Mucosa of descending colon (tissue), 3 donors: ENCODE measurements around the gene HTR3D. TPM values are rescaled to one million over a fixed set of nuclear protein-coding genes. Genes with fewer than 3 reads are reported as not detected.

ENCODE experiments used
- ATAC-seq: fragments of 200-7000 bp; cut with Tn5 transposase; one replicate; pipeline ENCODE4 v1.9.1; 2020; ENCODE audit warnings: mild to moderate bottlenecking, moderate library complexity
- DNase-seq, 3 donors: peaks; one replicate each; pipeline ENCODE4 v3.0.0-alpha.2; 2020
- H3K36me3 ChIP-seq: fragments of 200-600 bp; one replicate; pipeline ENCODE4 v1.8.0; 2021; ENCODE audit warnings: low read depth, mild to moderate bottlenecking
- H3K4me1 ChIP-seq: fragments of 200-600 bp; one replicate; pipeline ENCODE4 v1.8.0; 2021; ENCODE audit warnings: low read depth, mild to moderate bottlenecking
- H3K4me3 ChIP-seq: fragments of 200-600 bp; one replicate; pipeline ENCODE4 v1.8.0; 2021; ENCODE audit warnings: mild to moderate bottlenecking
- H3K9me3 ChIP-seq: fragments of 200-600 bp; one replicate; pipeline ENCODE4 v1.8.0; 2021; ENCODE audit warnings: mild to moderate bottlenecking
- intact Hi-C, 2 donors: fragments of 100-400 bp; cut with DNase I in 1 of 2; cut with micrococcal nuclease in 1 of 2; formaldehyde crosslinking; loops; one replicate each; pipeline versions ENCODE4 v1.11.0 to v1.11.1; 2022; cut with DNase I, micrococcal nuclease
- total RNA-seq, 3 donors: library from RNA; stranded (reverse); fragmentation: NEBNext Ultra II Directional in 2 of 3; extraction: Animal tissue kit (Norgen Biotek cat#: 25700) in 2 of 3; gene quantifications; one replicate each; pipeline versions ENCODE4 v1.2.1 to v1.2.4, GENCODE V29; 2021 to 2023
- TF ChIP-seq, protein P1 (sequence below): fragments of 200-600 bp; IDR thresholded peaks from one replicate; pipeline ENCODE4 v1.8.0; 2022; ENCODE audit warnings: antibody characterized with exemption, mild to moderate bottlenecking
- donor health status: DM: no; HTN: no; CAD: no; lungs with moderate emphysema.
- donor health status: DM: no; HTN: no; CAD: no.
- donor health status: DM: no; HTN: yes; CAD: no.

Gene HTR3D
- total RNA-seq, 3 donors from 2014 or later, result not detected

DNA sequence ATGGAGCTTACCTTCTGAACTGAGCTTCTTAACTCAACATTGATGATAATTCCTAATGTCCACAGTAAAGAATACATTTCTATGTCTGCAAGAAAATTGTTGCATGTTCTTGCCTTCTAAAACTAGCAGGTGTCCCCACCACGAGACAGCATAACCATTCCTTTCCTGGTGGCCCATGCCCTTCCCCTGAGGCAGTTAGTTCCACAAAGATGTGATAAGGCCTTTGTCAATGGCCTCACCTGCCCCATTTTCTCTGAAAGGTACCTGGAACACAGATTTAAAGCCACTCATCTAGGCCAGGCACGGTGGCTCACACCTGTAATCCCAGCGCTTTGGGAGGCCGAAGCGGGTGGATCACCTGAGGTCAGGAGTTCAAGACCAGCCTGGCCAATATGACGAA is 44.4 kb downstream of the HTR3D start:
- no peak for ATAC-seq

DNA sequence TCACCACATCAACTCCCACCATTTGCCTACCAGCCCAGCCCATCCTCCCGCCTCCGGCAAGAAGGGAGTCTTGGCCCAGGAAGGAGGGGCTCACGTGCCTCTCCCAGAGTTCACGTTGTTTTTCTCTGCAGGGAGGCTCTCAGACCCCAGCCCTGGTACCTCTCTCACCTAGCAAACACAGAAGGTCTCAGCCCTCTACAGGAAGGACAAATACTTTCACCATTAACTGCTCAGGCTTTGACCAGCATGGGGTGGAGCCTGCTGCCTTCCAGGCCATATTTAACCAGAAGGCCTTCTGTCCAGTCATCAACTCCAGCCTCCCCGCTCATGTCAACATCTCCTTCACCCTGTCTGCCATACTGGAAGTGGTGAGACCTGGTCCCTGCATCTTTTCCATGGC is 46.3 kb downstream of the HTR3D start:
- TF ChIP-seq, protein P1, sequence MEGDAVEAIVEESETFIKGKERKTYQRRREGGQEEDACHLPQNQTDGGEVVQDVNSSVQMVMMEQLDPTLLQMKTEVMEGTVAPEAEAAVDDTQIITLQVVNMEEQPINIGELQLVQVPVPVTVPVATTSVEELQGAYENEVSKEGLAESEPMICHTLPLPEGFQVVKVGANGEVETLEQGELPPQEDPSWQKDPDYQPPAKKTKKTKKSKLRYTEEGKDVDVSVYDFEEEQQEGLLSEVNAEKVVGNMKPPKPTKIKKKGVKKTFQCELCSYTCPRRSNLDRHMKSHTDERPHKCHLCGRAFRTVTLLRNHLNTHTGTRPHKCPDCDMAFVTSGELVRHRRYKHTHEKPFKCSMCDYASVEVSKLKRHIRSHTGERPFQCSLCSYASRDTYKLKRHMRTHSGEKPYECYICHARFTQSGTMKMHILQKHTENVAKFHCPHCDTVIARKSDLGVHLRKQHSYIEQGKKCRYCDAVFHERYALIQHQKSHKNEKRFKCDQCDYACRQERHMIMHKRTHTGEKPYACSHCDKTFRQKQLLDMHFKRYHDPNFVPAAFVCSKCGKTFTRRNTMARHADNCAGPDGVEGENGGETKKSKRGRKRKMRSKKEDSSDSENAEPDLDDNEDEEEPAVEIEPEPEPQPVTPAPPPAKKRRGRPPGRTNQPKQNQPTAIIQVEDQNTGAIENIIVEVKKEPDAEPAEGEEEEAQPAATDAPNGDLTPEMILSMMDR, result no peak
- Histone ChIP-seq H3K4me3 (no peak overlapping the region), H3K9me3 (no peaks in the 10 kb centered on the region), H3K36me3 (no peaks in the 10 kb centered on the region), H3K4me1 (no peaks in the 10 kb centered on the region)
- intact Hi-C loops, result no loop called here
- no peak for ATAC-seq
- DNase-seq, result no peak

More for the DNA sequence above, 44.4 kb downstream of the HTR3D start:
- no peaks in the 10 kb centered on the region for H3K36me3 ChIP-seq
- DNase-seq, result no peak
- no peak overlapping the region for H3K4me3 ChIP-seq
- TF ChIP-seq, protein P1, result no peak
- H3K4me1 ChIP-seq, result no peaks in the 10 kb centered on the region
- no peaks in the 10 kb centered on the region for H3K9me3 ChIP-seq
- intact Hi-C loops, result no loop called here

DNA sequence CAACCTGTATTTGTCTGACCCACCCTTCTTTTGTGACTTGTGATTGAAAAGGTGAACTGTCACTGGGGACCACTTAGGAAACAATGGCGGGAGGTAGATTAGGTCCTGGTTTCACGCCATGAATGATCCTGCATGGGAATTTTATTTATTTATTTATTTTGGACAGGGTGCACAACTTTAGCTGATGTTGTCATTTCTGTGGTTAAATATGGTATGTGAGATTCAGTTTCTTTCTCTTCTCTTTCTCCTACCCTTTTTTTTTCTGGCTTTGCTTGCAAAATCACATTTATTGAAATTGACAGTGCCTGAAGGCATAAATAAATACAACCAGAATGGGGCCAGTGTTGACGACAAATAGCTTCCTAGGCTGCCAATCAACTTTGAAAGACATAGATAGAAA is 47.3 kb downstream of the HTR3D start:
- Histone ChIP-seq H3K36me3 (no peaks in the 10 kb centered on the region), H3K4me1 (no peaks in the 10 kb centered on the region), H3K4me3 (no peak overlapping the region), H3K9me3 (no peaks in the 10 kb centered on the region)
- TF ChIP-seq, protein P1, result no peak
- DNase-seq (no peak), ATAC-seq (no peak)
- intact Hi-C loops, result no loop called here

DNA sequence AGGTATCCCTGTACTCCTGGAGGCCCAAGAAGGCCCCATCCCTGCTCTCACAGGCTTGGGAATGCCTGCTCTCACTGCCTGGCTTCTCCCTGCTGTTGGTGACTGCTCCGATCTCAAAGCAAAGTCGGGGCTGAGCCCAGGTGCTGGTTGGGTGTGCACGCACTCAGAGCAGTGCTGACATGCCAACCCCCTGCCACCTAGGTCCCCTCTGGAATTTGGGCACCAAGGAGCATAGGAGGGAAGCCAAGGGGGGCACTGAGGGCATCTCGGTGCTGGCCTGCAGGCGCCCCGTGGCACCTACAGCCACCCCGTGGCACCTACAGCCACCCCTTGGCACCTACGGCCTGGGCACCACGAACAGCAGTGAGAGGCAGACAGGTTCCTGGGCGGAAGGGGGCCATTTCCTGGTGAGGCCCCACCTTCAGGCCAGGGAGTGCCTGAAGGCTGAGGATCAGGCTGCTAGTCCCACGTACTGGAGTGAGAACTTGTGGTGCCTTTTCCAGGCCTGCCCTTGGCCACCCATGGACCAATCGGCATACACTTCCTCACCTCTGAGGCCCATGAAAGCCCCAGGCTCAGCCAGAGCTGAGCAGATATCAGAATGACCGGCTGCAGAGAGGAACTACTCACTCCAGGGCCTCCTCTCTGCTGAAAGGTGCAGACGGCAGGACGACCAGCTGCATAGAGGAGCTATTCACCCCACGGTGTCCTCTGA is 49.7 kb downstream of the HTR3D start:
- intact Hi-C loops, result no loop called here
- ATAC-seq (no peak), DNase-seq (no peak)
- Histone ChIP-seq H3K4me3 (no peak overlapping the region), H3K4me1 (no peaks in the 10 kb centered on the region), H3K9me3 (no peaks in the 10 kb centered on the region), H3K36me3 (no peaks in the 10 kb centered on the region)
- TF ChIP-seq, protein P1, result no peak

DNA sequence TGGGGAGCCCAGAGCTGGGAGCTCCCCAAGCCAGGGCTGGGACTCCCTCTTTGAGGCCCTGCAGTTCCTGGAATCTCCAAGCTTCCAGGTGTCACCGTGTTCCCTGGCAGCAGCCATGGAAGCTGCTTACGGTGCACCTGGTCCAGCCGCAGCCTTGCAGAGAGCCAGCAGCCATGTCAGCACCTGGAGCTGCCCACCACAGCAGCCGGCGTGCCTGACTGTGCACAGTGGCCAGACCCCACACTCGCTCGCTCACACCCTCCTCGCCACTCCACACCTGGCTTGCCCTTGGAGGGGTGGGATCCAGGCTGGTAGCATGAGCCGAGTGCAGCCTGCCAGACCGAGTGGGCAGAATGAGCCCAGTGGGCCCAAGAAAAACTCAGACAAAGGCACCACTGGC is 50.5 kb downstream of the HTR3D start:
- no peaks in the 10 kb centered on the region for H3K9me3 ChIP-seq
- no peaks in the 10 kb centered on the region for H3K36me3 ChIP-seq
- H3K4me1 ChIP-seq, result no peaks in the 10 kb centered on the region
- ATAC-seq (no peak), DNase-seq (no peak)
- H3K4me3 ChIP-seq, result no peak overlapping the region
- intact Hi-C loops, result no loop called here
- TF ChIP-seq, protein P1, result no peak
